Stimulated activated CD4-positive, alpha-beta T cell treated with anti-CD3 and anti-CD28 coated beads, TNF-alpha, amount 100 ng/mL, for 48 hours (primary cell): Measurements from ENCODE around the gene FAM53B.

ENCODE experiments used
- DNase-seq, 3 donors: peaks; one replicate each; pipeline ENCODE4 v3.0.0-alpha.2; 2020; ENCODE audit warnings: low read depth in 3 of 3

Gene FAM53B

GRCh38 chr10:124742413-124743190, 1.6 kb downstream of the FAM53B start:
- DNase-seq: no peak

GRCh38 chr10:124741922-124742412, 2.2 kb downstream of the FAM53B start:
- DNase-seq: no peak

DNA sequence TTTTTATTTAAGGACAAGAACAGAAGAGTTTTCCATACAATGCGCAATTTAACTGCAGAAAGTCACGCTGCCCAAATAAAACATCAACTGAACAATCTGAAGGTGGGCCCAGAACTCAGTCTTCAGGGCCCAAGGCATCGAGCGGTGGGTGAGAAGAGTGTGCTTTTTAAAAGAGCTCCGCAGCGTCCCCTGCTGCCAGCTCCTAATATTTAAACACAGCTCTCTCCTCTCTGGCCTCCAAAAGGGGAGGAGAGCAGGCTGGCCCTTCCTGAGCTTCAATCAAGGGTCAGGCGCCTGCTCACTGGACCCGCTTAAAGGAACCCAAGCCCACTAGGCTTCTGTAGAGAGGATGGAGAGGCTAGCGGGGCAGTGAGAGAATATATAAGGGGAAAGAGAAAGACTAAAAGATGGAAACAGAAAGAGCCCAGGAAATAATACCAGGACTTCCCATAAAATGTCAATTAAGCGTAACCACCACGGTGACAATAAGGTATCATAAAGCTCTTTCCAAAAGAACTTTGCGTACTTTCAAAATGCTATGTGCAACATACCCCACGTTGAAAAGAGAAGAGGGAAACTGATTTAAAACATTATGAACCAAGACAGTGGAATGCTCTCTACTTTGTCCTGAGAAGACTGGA, 2.8 kb downstream of the FAM53B start:
- peak in 2 of 3 donors; percentile 52 to 78 for DNase-seq

GRCh38 chr10:124740369-124741280, 3.6 kb downstream of the FAM53B start:
- DNase-seq: no peak

DNA sequence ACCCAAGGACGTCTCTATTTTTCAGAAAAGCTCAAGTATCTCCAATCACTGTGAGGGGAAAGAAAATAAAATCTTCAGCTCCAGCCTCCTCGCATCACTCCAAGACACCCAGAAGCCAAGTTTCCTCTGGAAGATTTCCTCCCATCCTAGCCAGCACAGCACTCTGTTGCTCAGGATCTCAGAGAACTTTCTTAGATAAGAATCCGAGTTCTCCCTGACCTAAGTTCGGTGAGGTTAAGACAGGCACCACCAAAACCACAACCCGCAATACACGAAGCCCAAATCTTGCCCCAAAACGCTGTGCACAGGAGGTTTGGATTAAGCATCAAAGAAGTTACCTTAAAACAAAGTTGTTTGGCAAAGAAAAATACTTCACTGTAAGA, 4.2 kb downstream of the FAM53B start:
- no peak for DNase-seq

DNA sequence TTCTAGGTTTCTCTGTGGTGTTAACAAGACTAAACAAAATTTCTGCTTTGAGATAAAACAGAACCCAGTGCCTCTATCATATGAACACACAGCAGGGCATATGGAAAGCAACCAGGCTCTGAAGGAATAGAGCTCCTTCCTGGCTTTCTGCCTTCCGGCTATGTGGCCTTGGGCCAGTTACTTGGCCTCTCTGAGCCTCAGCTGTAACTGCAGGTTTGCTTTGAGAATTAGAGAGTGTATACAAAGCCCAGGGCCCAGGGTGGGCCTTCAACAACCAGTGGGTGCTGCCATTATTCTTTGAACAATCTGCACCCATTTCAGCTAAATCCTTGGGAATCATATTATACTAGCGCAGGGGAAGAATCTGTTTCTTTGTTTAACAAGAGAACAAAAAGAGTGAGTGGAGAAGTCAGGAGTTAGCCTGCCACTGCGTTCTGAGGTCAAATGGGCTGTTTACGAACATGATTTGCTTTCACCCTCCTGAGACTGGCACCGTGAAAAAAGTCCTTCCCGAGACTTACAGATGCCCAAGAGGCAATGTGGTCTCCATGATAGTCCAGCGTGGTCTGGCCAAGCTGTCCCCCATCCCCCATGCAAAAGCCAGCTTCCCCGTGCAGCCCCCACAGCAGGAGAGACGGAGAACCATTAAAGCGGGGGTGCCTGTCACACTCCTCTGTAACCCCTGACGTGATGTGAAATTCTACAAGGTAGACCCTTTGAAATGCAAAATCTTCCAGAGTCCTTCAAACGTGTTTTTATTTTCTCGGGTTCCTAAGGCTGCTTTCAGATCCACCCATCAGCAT, 4.9 kb downstream of the FAM53B start:
- DNase-seq: no peak

- no peak for DNase-seq
Measured at GRCh38 chr10:124738441-124738840, 5.7 kb downstream of the FAM53B start.

- no peak for DNase-seq
Measured at GRCh38 chr10:124737708-124738107, 6.5 kb downstream of the FAM53B start.

DNA sequence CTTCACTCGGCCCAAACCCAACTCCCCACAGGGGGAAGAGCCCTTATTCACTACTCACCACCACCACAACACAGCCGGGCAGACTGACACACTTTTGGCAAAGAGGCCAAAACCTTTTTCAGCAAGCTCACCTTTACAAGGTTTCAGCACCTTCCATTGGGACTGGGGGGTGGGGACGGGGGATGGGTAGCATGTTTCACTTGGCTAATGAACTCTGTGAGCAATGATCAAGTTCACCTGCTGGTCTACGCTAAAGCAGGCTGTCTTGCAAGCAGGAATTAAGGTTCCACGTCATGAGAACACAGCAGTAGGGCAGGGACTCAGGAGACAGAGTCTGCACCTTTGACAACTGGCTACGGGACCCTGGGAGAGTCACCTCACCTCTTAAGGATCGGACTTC, 7.0 kb downstream of the FAM53B start:
- DNase-seq: no peak

GRCh38 chr10:124736491-124737136, 7.6 kb downstream of the FAM53B start:
- DNase-seq: no peak

- DNase-seq: no peak
Measured at GRCh38 chr10:124735491-124736286, 8.5 kb downstream of the FAM53B start.

- DNase-seq: no peak
Measured at GRCh38 chr10:124734311-124735166, 9.6 kb downstream of the FAM53B start.

DNA sequence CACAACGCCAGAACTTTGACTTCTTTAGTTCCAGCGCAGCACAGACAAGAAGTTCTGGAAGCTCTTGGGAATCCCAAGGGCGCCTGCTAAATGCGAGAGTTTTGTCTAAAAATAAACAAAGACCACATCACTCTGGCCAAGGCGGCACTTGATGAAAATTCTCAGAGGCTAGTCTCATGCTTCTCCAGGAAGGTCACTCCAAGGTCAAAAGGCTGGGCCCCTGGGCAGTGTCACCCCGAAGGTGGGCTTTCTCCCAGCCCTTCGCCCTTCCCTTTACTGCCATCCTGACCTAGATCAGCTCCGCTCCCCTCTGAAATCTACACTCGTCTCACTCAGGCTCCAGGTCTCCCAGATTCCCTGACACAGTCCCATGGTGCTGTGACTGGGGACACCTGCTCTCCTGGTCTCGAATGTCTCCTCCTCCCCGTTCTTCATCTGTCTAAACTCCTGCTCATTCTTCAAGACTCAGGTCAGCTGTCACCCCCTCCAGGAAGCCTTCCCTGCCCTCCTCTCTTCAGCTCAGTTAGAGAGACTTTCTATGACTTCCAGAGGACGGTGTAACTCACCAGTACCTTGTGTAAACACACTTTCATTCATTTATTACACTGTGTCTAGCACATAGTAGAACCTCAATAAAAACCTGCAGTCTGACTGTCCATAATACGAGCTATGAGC, 10.5 kb downstream of the FAM53B start:
- DNase-seq: no peak

GRCh38 chr10:124732931-124733570, 11.1 kb downstream of the FAM53B start:
- peak in 2 of 3 donors; percentile 60 to 76 for DNase-seq

DNA sequence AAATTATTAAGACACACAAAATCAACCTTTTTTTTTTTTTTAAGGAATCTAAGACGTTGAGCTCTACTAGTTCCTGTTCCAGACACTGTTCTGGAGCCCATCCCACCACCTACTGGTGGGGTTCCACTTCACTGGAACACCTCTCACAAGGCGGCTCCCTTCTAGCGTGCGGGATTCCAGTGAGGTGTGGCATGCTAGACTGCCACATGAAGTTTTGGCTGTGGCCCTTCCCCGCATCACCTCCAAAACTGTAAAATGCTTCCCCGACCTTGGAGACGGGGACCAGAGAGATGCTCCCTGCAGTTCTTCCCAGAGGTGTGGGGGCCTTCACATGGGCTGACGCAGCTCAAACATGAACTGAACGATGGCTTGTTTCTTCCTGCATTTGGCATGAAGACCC, 12.6 kb downstream of the FAM53B start:
- DNase-seq: no peak

- DNase-seq: no peak
Measured at GRCh38 chr10:124730790-124731189, 13.4 kb downstream of the FAM53B start.

- DNase-seq: no peak
Measured at GRCh38 chr10:124728830-124729661, 15.1 kb downstream of the FAM53B start.
